Measurements from ENCODE around the gene ZDHHC11.

ZDHHC11 gene

DNA sequence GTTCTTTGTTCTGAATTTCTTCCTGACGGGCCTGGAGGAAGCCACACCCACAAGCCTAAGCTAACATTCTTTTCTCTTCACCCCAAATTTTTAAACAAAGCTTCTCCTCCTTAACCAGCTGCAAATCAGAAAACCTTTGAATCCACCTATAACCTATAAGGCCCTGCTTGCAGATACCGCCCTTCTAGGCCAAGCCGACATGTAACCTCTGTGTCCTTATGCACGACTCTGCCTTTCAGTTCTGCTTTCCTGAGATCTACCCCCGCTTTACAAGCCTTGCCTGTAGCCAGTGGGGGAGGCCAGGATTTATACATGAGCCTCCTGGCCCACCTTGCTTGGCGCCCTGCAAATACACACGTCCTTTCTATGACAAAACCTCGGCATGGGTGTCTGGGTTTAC, 22.5 kb upstream of the ZDHHC11 start:
- no peak overlapping the region for H3K14ac ChIP-seq (ENCODE audit: low read length in 2 of 2)
- H4K91ac ChIP-seq (ENCODE audit: low read length): no peak overlapping the region
- H3K23ac ChIP-seq (ENCODE audit: low read length in 2 of 2): no peak overlapping the region
- H3K4ac ChIP-seq (ENCODE audit: low read depth in 1 of 2, low read length in 2 of 2): no peak overlapping the region
- peaks cover 40% of the 10 kb centered on the region for H3K79me1 ChIP-seq (replicated peaks; ENCODE audit: low read length, poor library complexity, severe bottlenecking)
- no peak overlapping the region for H3K27ac ChIP-seq (ENCODE audit: low read length, poor library complexity, severe bottlenecking)
- H2BK12ac ChIP-seq (ENCODE audit: low read length in 2 of 2): no peak overlapping the region
- H2BK15ac ChIP-seq (ENCODE audit: low read depth, poor library complexity, severe bottlenecking): no peak overlapping the region
- peaks cover 82 to 96% of the 10 kb centered on the region in 2 experiments for H3K36me3 ChIP-seq (ENCODE audit: control insufficient read depth in 1 of 2, insufficient read depth in 2 of 2, low read depth in 1 of 2, low read length in 2 of 2)
- H2AFZ ChIP-seq (ENCODE audit: low read depth, low read length): no peak overlapping the region
- H2BK120ac ChIP-seq (ENCODE audit: low read depth, low read length): no peak overlapping the region
- WGBS: 96% methylated on average over 8 of the region's 8 CpGs
- no peak overlapping the region for H3K4me2 ChIP-seq (ENCODE audit: low read length, poor library complexity, severe bottlenecking)
- no peak overlapping the region for H2BK5ac ChIP-seq (ENCODE audit: low read depth, low read length, poor library complexity, severe bottlenecking)
- no peak overlapping the region for H3K9ac ChIP-seq (ENCODE audit: low read length)
- no peak overlapping the region for H3K4me3 ChIP-seq (ENCODE audit: insufficient read depth in 1 of 2, low read depth in 1 of 2, low read length in 2 of 2)
- H3K4me1 ChIP-seq (ENCODE audit: control insufficient read depth, insufficient read depth, low read depth, low read length): peaks cover 2% of the 10 kb centered on the region
- no peaks in the 10 kb centered on the region for H3K9me3 ChIP-seq (ENCODE audit: control insufficient read depth, low read length)
- no peak overlapping the region for H3K18ac ChIP-seq (ENCODE audit: low read depth in 1 of 2, low read length in 2 of 2)
- no peak overlapping the region for H2AK5ac ChIP-seq (ENCODE audit: low read length, severe bottlenecking)
- no peak overlapping the region for H4K8ac ChIP-seq (ENCODE audit: low read length)
- no peaks in the 10 kb centered on the region for H3K27me3 ChIP-seq (ENCODE audit: control insufficient read depth in 1 of 2, insufficient read depth in 1 of 2, low read length in 2 of 2)
- no peak for DNase-seq

DNA sequence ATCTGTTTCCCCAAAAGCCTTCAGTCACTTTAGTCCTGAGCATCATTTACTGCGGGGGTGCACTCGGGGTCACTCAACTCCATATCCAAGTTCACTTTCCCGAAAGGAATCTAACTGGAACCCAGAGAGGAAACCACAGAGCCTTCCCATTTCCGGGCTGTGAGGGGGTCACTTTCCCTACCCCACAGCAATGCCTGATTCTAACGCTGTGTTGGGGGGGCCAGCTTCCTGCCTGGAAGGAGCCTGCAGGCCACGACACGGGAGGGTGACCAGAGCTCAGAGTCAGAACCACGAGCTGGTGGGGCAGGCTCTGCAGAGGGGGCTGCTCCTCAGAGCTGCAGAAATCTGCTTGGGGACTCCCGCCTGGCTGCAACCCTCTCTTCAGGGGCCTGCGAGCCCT, 21.5 kb upstream of the ZDHHC11 start:
- H2BK15ac ChIP-seq (ENCODE audit: low read depth, poor library complexity, severe bottlenecking): no peak overlapping the region

DNA sequence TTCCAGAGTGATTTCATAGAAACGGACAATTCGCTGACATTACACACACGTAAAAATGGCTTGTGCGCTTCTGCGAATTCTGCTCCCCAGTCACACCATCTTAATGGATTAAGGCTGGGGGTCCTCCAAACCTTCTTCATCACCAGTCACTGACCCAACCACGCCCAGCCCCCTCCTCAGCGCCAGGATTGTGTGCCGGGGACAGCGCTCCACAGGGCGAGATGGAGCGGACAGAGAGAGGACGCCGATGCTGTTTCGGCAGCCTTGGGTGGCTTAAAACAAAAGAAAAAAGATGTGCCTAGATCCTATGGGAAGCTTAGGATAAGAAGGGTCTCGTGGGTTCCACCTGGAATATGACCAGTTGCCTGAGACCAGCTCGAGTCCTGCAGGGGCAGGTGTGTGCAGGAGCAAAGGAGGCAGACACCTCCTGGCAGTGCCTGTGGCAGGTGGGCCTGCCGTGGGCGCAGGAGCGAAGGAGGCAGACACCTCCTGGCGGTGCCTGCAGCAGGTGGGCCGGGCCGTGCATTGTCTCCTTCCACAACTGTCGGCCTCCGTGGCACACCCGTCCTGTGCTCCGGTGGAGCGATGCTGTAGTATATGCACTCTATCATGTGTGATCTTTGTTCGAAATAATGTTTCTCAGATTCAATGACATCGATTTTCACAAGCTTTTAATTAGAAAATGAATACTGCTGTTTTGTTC, 21.0 kb upstream of the ZDHHC11 start:
- Histone ChIP-seq H2AK5ac (ENCODE audit: low read length, severe bottlenecking) (no peak overlapping the region), H3K4me2 (ENCODE audit: low read length, poor library complexity, severe bottlenecking) (no peak overlapping the region), H3K4me1 (ENCODE audit: control insufficient read depth, insufficient read depth, low read depth, low read length) (peaks cover 2% of the 10 kb centered on the region), H3K23ac (ENCODE audit: low read length in 2 of 2) (no peak overlapping the region), H3K9ac (ENCODE audit: low read length) (no peak overlapping the region), H3K27me3 (ENCODE audit: control insufficient read depth in 1 of 2, insufficient read depth in 1 of 2, low read length in 2 of 2) (no peaks in the 10 kb centered on the region), H2BK15ac (ENCODE audit: low read depth, poor library complexity, severe bottlenecking) (no peak overlapping the region), H3K36me3 (ENCODE audit: control insufficient read depth in 1 of 2, insufficient read depth in 2 of 2, low read depth in 1 of 2, low read length in 2 of 2) (peaks cover 82 to 96% of the 10 kb centered on the region in 2 experiments), H2BK120ac (ENCODE audit: low read depth, low read length) (no peak overlapping the region), H4K8ac (ENCODE audit: low read length) (no peak overlapping the region), H3K4ac (ENCODE audit: low read depth in 1 of 2, low read length in 2 of 2) (no peak overlapping the region), H3K14ac (ENCODE audit: low read length in 2 of 2) (no peak overlapping the region), H3K27ac (ENCODE audit: low read length, poor library complexity, severe bottlenecking) (no peak overlapping the region), H2BK12ac (ENCODE audit: low read length in 2 of 2) (no peak overlapping the region), H3K4me3 (ENCODE audit: insufficient read depth in 1 of 2, low read depth in 1 of 2, low read length in 2 of 2) (no peak overlapping the region), H3K79me1 (replicated peaks; ENCODE audit: low read length, poor library complexity, severe bottlenecking) (peaks cover 36% of the 10 kb centered on the region), H2BK5ac (ENCODE audit: low read depth, low read length, poor library complexity, severe bottlenecking) (no peak overlapping the region), H3K9me3 (ENCODE audit: control insufficient read depth, low read length) (no peaks in the 10 kb centered on the region), H3K18ac (ENCODE audit: low read depth in 1 of 2, low read length in 2 of 2) (no peak overlapping the region), H4K91ac (ENCODE audit: low read length) (no peak overlapping the region), H2AFZ (ENCODE audit: low read depth, low read length) (no peak overlapping the region)
- DNase-seq: no peak
- WGBS: 99% methylated on average over 29 of the region's 29 CpGs

More for the DNA sequence above, 21.5 kb upstream of the ZDHHC11 start:
- Histone ChIP-seq H3K18ac (ENCODE audit: low read depth in 1 of 2, low read length in 2 of 2) (no peak overlapping the region), H2AFZ (ENCODE audit: low read depth, low read length) (no peak overlapping the region), H2BK5ac (ENCODE audit: low read depth, low read length, poor library complexity, severe bottlenecking) (no peak overlapping the region), H3K14ac (ENCODE audit: low read length in 2 of 2) (no peak overlapping the region), H3K79me1 (replicated peaks; ENCODE audit: low read length, poor library complexity, severe bottlenecking) (peaks cover 35% of the 10 kb centered on the region), H3K4ac (ENCODE audit: low read depth in 1 of 2, low read length in 2 of 2) (no peak overlapping the region), H3K27ac (ENCODE audit: low read length, poor library complexity, severe bottlenecking) (no peak overlapping the region), H3K4me1 (ENCODE audit: control insufficient read depth, insufficient read depth, low read depth, low read length) (peaks cover 2% of the 10 kb centered on the region), H3K9me3 (ENCODE audit: control insufficient read depth, low read length) (no peaks in the 10 kb centered on the region), H4K8ac (ENCODE audit: low read length) (no peak overlapping the region), H3K4me2 (ENCODE audit: low read length, poor library complexity, severe bottlenecking) (no peak overlapping the region), H3K36me3 (ENCODE audit: control insufficient read depth in 1 of 2, insufficient read depth in 2 of 2, low read depth in 1 of 2, low read length in 2 of 2) (peaks cover 81 to 96% of the 10 kb centered on the region in 2 experiments), H3K4me3 (ENCODE audit: insufficient read depth in 1 of 2, low read depth in 1 of 2, low read length in 2 of 2) (no peak overlapping the region), H3K27me3 (ENCODE audit: control insufficient read depth in 1 of 2, insufficient read depth in 1 of 2, low read length in 2 of 2) (no peaks in the 10 kb centered on the region), H2BK12ac (ENCODE audit: low read length in 2 of 2) (no peak overlapping the region), H2AK5ac (ENCODE audit: low read length, severe bottlenecking) (no peak overlapping the region), H2BK120ac (ENCODE audit: low read depth, low read length) (no peak overlapping the region), H4K91ac (ENCODE audit: low read length) (no peak overlapping the region), H3K23ac (ENCODE audit: low read length in 2 of 2) (no peak overlapping the region), H3K9ac (ENCODE audit: low read length) (no peak overlapping the region)
- DNase-seq: no peak
- 92% methylated on average over 9 of the region's 10 CpGs for WGBS

DNA sequence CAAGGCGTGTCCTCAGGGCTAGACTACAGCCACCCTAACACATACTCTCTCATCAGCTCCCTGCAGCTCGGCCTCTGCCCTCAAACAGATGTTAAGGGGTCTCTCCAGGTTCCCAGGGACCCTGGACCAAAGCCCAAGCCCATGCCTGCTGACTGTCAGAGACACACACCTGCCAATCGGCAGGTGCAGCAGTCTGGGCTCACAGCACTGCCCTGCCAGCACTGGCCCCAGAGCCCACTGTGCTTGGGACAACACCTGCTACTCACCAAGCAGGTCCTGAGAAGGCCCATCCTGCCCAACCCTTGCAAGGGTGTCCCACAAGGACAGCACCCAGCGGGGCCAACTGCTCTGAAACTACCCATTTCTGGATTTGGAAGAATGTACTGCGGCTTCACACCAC, 20.2 kb upstream of the ZDHHC11 start:
- Histone ChIP-seq H3K4me3 (ENCODE audit: insufficient read depth in 1 of 2, low read depth in 1 of 2, low read length in 2 of 2) (no peak overlapping the region), H3K4me1 (ENCODE audit: control insufficient read depth, insufficient read depth, low read depth, low read length) (peaks cover 2% of the 10 kb centered on the region), H2BK15ac (ENCODE audit: low read depth, poor library complexity, severe bottlenecking) (no peak overlapping the region), H3K9me3 (ENCODE audit: control insufficient read depth, low read length) (no peaks in the 10 kb centered on the region), H3K4me2 (ENCODE audit: low read length, poor library complexity, severe bottlenecking) (no peak overlapping the region), H2BK12ac (ENCODE audit: low read length in 2 of 2) (no peak overlapping the region), H3K23ac (ENCODE audit: low read length in 2 of 2) (no peak overlapping the region), H2AK5ac (ENCODE audit: low read length, severe bottlenecking) (no peak overlapping the region), H3K18ac (ENCODE audit: low read depth in 1 of 2, low read length in 2 of 2) (no peak overlapping the region), H3K4ac (ENCODE audit: low read depth in 1 of 2, low read length in 2 of 2) (no peak overlapping the region), H2BK5ac (ENCODE audit: low read depth, low read length, poor library complexity, severe bottlenecking) (no peak overlapping the region), H3K36me3 (ENCODE audit: control insufficient read depth in 1 of 2, insufficient read depth in 2 of 2, low read depth in 1 of 2, low read length in 2 of 2) (peaks cover 76 to 96% of the 10 kb centered on the region in 2 experiments), H3K14ac (ENCODE audit: low read length in 2 of 2) (no peak overlapping the region), H3K9ac (ENCODE audit: low read length) (no peak overlapping the region), H3K79me1 (replicated peaks; ENCODE audit: low read length, poor library complexity, severe bottlenecking) (peaks cover 34% of the 10 kb centered on the region), H2BK120ac (ENCODE audit: low read depth, low read length) (no peak overlapping the region), H4K91ac (ENCODE audit: low read length) (no peak overlapping the region), H3K27me3 (ENCODE audit: control insufficient read depth in 1 of 2, insufficient read depth in 1 of 2, low read length in 2 of 2) (no peaks in the 10 kb centered on the region), H4K8ac (ENCODE audit: low read length) (no peak overlapping the region), H2AFZ (ENCODE audit: low read depth, low read length) (no peak overlapping the region), H3K27ac (ENCODE audit: low read length, poor library complexity, severe bottlenecking) (no peak overlapping the region)
- DNase-seq: no peak
- WGBS: 98% methylated on average over 5 of the region's 5 CpGs

Measured in mesenchymal stem cell (in vitro differentiated cells and primary cell).